ENCODE measurements around the gene IFT57. TPM values are rescaled to one million over a fixed set of nuclear protein-coding genes. Genes with fewer than 3 reads are reported as not detected.
A peak's percentile ranks its signal among the peaks of the same experiment; 100 is the strongest.

Gene IFT57
- total RNA-seq, 3 donors from 2014 or later (not counting 1 experiment from before 2014, with no cell fraction given): 22.2 to 49.3 (median 33.5) TPM

DNA sequence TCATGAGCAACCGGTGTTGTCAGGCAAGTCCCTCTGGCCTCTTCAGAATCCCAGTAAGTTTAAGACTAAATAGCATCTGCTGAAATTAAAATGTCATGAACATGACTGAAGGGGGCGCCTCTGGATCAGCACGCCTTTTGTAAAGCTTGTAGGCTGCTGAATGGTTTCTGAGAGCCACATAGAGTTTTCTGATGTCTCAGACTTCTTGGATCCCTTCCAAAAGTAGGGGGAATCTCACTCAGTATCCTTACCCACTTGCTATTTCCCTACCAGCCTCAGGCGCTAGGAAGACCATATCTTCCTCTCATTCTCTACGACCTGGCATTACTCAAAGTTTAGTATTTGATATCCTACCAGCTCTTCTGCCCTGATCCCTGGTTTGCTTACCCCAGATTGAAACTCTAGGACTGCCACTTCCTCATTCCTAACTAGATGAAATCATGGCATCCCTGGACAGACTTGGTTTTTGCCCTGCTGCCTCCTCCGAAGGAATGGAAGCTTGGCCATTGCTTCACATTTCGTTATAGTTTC, 68.7 kb downstream of the IFT57 start:
- H3K4me1 ChIP-seq (ENCODE audit: control insufficient read depth, insufficient read depth, low read length): no peaks in the 10 kb centered on the region
- peaks cover 28 to 48% of the 10 kb centered on the region in 2 donors for H3K4me1 Mint-ChIP-seq
- H3K4me3 Mint-ChIP-seq: no peak overlapping the region
- H3K36me3 Mint-ChIP-seq: no peaks in the 10 kb centered on the region
- peak in 2 of 3 donors; percentile 44 to 54 for ATAC-seq
- WGBS (ENCODE audit: insufficient coverage): 85% methylated on average over 7 of the region's 7 CpGs
- no peak overlapping the region for H3K27ac ChIP-seq (ENCODE audit: low read length)
- no peaks in the 10 kb centered on the region for H3K9me3 ChIP-seq (ENCODE audit: control insufficient read depth, insufficient read depth, low read length)
- no peaks in the 10 kb centered on the region for H3K36me3 ChIP-seq (ENCODE audit: control insufficient read depth, insufficient read depth, low read length)
- H3K4me3 ChIP-seq (ENCODE audit: low read length): no peak overlapping the region
- H3K27ac Mint-ChIP-seq: no peak overlapping the region
- no peaks in the 10 kb centered on the region for H3K27me3 Mint-ChIP-seq (ENCODE audit: low read depth in 2 of 2)
- TF ChIP-seq, protein P1, sequence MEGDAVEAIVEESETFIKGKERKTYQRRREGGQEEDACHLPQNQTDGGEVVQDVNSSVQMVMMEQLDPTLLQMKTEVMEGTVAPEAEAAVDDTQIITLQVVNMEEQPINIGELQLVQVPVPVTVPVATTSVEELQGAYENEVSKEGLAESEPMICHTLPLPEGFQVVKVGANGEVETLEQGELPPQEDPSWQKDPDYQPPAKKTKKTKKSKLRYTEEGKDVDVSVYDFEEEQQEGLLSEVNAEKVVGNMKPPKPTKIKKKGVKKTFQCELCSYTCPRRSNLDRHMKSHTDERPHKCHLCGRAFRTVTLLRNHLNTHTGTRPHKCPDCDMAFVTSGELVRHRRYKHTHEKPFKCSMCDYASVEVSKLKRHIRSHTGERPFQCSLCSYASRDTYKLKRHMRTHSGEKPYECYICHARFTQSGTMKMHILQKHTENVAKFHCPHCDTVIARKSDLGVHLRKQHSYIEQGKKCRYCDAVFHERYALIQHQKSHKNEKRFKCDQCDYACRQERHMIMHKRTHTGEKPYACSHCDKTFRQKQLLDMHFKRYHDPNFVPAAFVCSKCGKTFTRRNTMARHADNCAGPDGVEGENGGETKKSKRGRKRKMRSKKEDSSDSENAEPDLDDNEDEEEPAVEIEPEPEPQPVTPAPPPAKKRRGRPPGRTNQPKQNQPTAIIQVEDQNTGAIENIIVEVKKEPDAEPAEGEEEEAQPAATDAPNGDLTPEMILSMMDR (IDR thresholded peaks at IDR 0.05): peak; percentile 35
- no peaks in the 10 kb centered on the region for H3K27me3 ChIP-seq (ENCODE audit: control insufficient read depth, insufficient read depth, low read length)
- H3K9me3 Mint-ChIP-seq: no peaks in the 10 kb centered on the region
- DNase-seq: peak in 1 of 2 donors; percentile 70
- intact Hi-C loops (cut with micrococcal nuclease): loop anchor here (1.0 kb wide), 1 partner anchor 253 kb away; no protein-coding TSS in a partner anchor

DNA sequence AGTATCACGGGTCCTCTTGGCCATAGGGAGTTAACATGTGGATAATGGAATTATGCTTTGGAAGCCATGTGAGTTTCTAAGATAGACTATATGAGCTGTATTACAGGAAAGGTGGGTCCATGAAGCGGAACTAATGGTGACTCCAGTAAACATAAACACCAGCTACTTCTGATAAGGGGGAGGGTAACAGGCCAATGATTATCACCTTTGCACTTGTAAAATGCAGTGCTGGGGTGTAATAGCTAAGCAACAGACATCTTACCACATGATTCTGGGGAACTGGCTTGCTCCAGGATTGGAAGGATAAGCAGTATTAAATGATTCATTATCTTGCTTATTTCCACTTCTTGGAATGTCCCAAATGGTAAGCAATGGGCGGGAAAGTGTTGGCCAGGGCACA, 70.0 kb downstream of the IFT57 start:
- Mint-ChIP-seq H3K4me3 (no peak overlapping the region), H3K27ac (no peak overlapping the region), H3K4me1 (peaks cover 24 to 46% of the 10 kb centered on the region in 2 donors), H3K9me3 (no peaks in the 10 kb centered on the region), H3K36me3 (no peaks in the 10 kb centered on the region), H3K27me3 (ENCODE audit: low read depth in 2 of 2) (no peaks in the 10 kb centered on the region)
- H3K27me3 ChIP-seq (ENCODE audit: control insufficient read depth, insufficient read depth, low read length): no peaks in the 10 kb centered on the region
- H3K27ac ChIP-seq (ENCODE audit: low read length): no peak overlapping the region
- TF ChIP-seq, protein P1 (IDR thresholded peaks at IDR 0.05): no peak
- H3K36me3 ChIP-seq (ENCODE audit: control insufficient read depth, insufficient read depth, low read length): no peaks in the 10 kb centered on the region
- DNase-seq (no peak), ATAC-seq (no peak)
- H3K9me3 ChIP-seq (ENCODE audit: control insufficient read depth, insufficient read depth, low read length): no peaks in the 10 kb centered on the region
- H3K4me3 ChIP-seq (ENCODE audit: low read length): no peak overlapping the region
- intact Hi-C loops (cut with micrococcal nuclease): no loop called here
- H3K4me1 ChIP-seq (ENCODE audit: control insufficient read depth, insufficient read depth, low read length): no peaks in the 10 kb centered on the region
- WGBS (ENCODE audit: insufficient coverage): 100% methylated on average over 3 of the region's 3 CpGs

DNA sequence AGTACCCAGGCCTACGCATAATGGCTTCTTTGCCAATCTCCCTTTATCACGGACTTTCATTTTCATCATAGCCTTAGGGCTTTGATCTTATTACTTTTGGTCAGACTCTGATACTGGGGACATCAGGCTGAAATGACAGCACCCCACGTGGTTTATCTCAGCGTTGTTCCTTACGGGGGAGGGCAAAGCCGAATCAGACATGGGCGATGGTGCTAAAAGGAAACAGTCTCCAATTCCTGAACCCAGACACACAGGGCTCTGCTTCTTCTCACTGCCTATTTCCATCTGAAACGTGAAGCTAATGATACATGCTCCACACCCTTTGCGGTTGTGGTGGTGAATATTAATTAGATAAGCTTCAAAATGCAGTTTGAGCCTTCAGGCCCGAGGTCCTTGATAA, 72.0 kb downstream of the IFT57 start:
- Histone ChIP-seq H3K4me3 (ENCODE audit: low read length) (no peak overlapping the region), H3K27me3 (ENCODE audit: control insufficient read depth, insufficient read depth, low read length) (no peaks in the 10 kb centered on the region), H3K27ac (ENCODE audit: low read length) (no peak overlapping the region), H3K9me3 (ENCODE audit: control insufficient read depth, insufficient read depth, low read length) (no peaks in the 10 kb centered on the region), H3K4me1 (ENCODE audit: control insufficient read depth, insufficient read depth, low read length) (no peaks in the 10 kb centered on the region), H3K36me3 (ENCODE audit: control insufficient read depth, insufficient read depth, low read length) (no peaks in the 10 kb centered on the region)
- ATAC-seq (no peak), DNase-seq (no peak)
- Mint-ChIP-seq H3K27ac (no peak overlapping the region), H3K4me1 (peaks cover 9 to 32% of the 10 kb centered on the region in 2 donors), H3K27me3 (ENCODE audit: low read depth in 2 of 2) (no peaks in the 10 kb centered on the region), H3K4me3 (no peak overlapping the region), H3K9me3 (no peaks in the 10 kb centered on the region), H3K36me3 (no peaks in the 10 kb centered on the region)
- TF ChIP-seq, protein P1 (IDR thresholded peaks at IDR 0.05): no peak
- WGBS (ENCODE audit: insufficient coverage): 93% methylated on average over 9 of the region's 10 CpGs
- intact Hi-C loops (cut with micrococcal nuclease): no loop called here

DNA sequence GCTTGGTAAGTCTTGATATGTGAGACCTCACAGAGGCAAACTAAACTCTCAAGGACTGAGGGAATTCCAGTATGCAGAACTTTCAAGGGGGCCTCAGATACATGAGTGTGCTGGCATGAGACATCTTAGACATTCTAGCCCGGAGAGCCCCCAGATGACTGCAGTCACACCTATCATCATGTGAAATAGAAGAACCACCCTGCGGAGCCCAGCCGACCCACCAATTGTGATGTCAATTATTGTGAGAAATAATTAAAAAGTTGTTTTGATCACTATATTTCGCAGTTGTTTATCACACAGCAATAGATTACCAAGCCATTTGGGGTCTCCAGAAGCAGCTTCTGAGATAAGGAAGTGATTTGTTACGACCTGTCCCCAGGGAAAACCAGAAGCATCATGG, 76.1 kb downstream of the IFT57 start:
- H3K9me3 Mint-ChIP-seq: no peaks in the 10 kb centered on the region
- no peak for ATAC-seq
- intact Hi-C loops (cut with micrococcal nuclease): no loop called here
- H3K27me3 Mint-ChIP-seq (ENCODE audit: low read depth in 2 of 2): no peaks in the 10 kb centered on the region
- H3K36me3 Mint-ChIP-seq: no peaks in the 10 kb centered on the region
- H3K27ac Mint-ChIP-seq: no peak overlapping the region
- H3K4me3 Mint-ChIP-seq: no peak overlapping the region
- H3K27me3 ChIP-seq (ENCODE audit: control insufficient read depth, insufficient read depth, low read length): no peaks in the 10 kb centered on the region
- peaks cover 0 to 8% of the 10 kb centered on the region in 2 donors for H3K4me1 Mint-ChIP-seq
- H3K4me1 ChIP-seq (ENCODE audit: control insufficient read depth, insufficient read depth, low read length): no peaks in the 10 kb centered on the region
- 100% methylated on average over 3 of the region's 5 CpGs for WGBS (ENCODE audit: insufficient coverage)
- TF ChIP-seq, protein P1 (IDR thresholded peaks at IDR 0.05): no peak
- no peaks in the 10 kb centered on the region for H3K9me3 ChIP-seq (ENCODE audit: control insufficient read depth, insufficient read depth, low read length)
- H3K4me3 ChIP-seq (ENCODE audit: low read length): no peak overlapping the region
- H3K27ac ChIP-seq (ENCODE audit: low read length): no peak overlapping the region
- no peaks in the 10 kb centered on the region for H3K36me3 ChIP-seq (ENCODE audit: control insufficient read depth, insufficient read depth, low read length)
- DNase-seq: no peak
